ENCODE measurements around the gene RASA1.
A peak's percentile ranks its signal among the peaks of the same experiment; 100 is the strongest.

RASA1 gene

DNA sequence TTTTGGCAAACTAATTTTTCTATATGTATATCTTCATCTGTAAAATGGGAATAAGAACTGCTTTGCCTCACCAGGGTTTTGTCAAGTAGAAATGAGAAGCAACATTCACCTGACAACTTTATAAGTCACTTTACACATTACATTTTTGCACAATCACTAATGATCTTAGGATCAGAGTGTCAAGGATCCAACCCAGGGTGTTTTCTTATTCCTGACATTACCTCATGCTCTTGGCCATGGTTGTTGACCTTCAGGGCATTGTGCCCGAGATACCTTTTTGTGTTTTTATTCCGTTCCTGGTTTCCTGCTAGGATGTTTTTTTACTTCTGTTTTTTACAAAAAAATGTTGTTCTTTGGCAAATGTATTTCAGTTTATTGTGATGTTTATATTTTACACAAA is 22.2 kb upstream of the RASA1 start:
- H3K27ac ChIP-seq: no peak overlapping the region
- TF ChIP-seq, protein P1, sequence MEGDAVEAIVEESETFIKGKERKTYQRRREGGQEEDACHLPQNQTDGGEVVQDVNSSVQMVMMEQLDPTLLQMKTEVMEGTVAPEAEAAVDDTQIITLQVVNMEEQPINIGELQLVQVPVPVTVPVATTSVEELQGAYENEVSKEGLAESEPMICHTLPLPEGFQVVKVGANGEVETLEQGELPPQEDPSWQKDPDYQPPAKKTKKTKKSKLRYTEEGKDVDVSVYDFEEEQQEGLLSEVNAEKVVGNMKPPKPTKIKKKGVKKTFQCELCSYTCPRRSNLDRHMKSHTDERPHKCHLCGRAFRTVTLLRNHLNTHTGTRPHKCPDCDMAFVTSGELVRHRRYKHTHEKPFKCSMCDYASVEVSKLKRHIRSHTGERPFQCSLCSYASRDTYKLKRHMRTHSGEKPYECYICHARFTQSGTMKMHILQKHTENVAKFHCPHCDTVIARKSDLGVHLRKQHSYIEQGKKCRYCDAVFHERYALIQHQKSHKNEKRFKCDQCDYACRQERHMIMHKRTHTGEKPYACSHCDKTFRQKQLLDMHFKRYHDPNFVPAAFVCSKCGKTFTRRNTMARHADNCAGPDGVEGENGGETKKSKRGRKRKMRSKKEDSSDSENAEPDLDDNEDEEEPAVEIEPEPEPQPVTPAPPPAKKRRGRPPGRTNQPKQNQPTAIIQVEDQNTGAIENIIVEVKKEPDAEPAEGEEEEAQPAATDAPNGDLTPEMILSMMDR (conservative IDR thresholded peaks at IDR 0.05): no peak
- no peak for TF ChIP-seq ZFX (IDR thresholded peaks at IDR 0.05)

- H3K27ac ChIP-seq: no peak overlapping the region
- TF ChIP-seq ZFX (IDR thresholded peaks at IDR 0.05): no peak
These were observed 21.6 kb upstream of the RASA1 start for GRCh38 chr5:87246061-87246460.

GRCh38 chr5:87252283-87252605 is 15.4 kb upstream of the RASA1 start:
- TF ChIP-seq, protein P1 (conservative IDR thresholded peaks at IDR 0.05): no peak
- TF ChIP-seq ZFX (IDR thresholded peaks at IDR 0.05): no peak
- H3K27ac ChIP-seq: no peak overlapping the region

- no peak for TF ChIP-seq ZFX (IDR thresholded peaks at IDR 0.05)
- TF ChIP-seq, protein P1 (conservative IDR thresholded peaks at IDR 0.05): no peak
These were observed 13.6 kb upstream of the RASA1 start for GRCh38 chr5:87254035-87254434.

GRCh38 chr5:87258507-87258906 is 9.2 kb upstream of the RASA1 start:
- no peak overlapping the region for H3K27ac ChIP-seq
- TF ChIP-seq, protein P1 (conservative IDR thresholded peaks at IDR 0.05): no peak
- TF ChIP-seq ZFX (IDR thresholded peaks at IDR 0.05): no peak

More at GRCh38 chr5:87254035-87254434, 13.6 kb upstream of the RASA1 start:
- H3K27ac ChIP-seq: no peak overlapping the region

DNA sequence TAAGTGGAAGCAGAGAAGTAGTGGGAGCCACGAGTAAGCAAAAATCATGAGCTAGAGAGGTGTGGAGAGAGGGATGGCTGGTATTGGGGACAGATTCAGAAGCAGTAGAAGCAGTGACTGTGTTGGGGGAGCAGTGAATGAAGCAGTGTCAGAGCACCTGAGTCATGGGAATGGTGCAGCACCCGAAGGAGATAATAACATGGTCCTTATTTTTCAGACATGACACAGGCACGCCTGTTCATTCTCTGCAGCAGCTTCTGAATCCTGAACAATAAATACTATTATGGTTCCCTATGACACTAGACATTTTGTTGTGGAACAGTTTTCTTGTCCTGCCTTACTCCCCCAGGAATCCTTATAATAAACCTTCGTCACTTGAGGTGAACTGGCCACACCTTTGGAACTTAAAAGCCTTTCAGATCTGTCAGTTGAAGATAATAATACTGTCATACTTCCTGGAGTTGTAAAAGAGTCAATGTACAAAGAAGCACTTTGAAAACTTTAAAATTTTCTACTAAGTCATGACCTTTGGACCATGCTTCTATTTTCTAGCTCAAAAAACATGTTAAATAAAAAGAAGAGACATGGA is 7.0 kb upstream of the RASA1 start:
- TF ChIP-seq, protein P1 (conservative IDR thresholded peaks at IDR 0.05): no peak
- TF ChIP-seq ZFX (IDR thresholded peaks at IDR 0.05): no peak
- no peak overlapping the region for H3K27ac ChIP-seq

DNA sequence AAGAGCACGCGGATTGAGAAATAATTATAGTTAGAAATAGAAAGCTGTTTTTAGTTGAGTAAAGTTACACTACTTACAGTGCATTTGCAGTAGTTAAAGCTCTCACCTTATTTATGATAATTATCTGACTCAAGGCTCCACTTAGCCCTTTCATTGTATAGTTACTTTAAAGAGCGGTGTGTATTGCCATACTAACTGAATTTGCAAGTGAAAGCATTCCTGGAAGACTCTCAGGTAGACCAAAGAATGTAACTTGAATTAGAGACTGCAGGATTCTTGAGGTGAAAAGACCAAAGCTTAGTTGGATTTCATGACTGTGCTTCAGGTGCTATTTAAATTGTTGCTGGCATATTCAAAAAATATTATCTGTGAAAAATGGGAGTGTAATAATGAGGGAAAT is 4.2 kb upstream of the RASA1 start:
- TF ChIP-seq, protein P1 (conservative IDR thresholded peaks at IDR 0.05): no peak
- TF ChIP-seq ZFX (IDR thresholded peaks at IDR 0.05): no peak
- no peak overlapping the region for H3K27ac ChIP-seq

DNA sequence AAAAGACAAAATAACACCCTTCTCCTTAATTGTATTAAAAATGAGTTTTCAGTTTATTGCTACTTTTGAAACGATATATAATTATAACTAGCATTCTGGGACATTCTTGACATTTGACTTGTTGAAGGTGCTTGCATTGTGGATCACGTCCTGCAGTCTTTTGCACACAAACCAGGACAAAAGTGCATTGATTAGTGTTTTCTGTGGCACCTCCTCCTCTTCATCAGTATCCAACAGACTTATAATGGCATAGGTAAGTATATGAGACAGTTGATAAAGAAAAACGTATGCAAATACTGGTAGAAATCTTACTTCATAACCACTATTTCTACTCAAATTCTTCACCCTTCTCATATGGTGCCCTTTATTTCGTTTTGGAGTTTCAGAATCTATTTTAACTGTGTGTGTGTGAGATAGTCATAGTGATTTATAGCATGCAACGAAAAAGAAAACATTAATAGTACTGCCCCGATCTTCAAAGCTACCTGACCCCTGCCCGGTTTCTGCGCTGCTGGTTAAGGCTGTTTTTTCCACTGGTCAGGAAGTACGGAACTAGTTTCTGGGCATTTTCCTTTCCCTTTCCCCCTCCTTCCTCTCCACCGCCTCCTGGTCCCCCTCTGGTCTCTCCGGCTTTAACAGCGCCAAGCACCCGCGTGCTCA is 639 bp upstream of the RASA1 start:
- H3K27ac ChIP-seq: peak overlapping the region; percentile 83

More for the DNA sequence above, 639 bp upstream of the RASA1 start:
- no peak for TF ChIP-seq ZFX (IDR thresholded peaks at IDR 0.05)
- TF ChIP-seq, protein P1 (conservative IDR thresholded peaks at IDR 0.05): no peak

All from C4-2B (cell line).